Gastrocnemius medialis (tissue), 4 donors: Measurements from ENCODE around the gene KDELR1.

Experiments
- POLR2A ChIP-seq, 2 donors: fragments of 450-650 bp; IDR thresholded peaks; one replicate each; pipeline ENCODE4 v1.6.1; 2017; ENCODE audit warnings: antibody characterized with exemption in 2 of 2, mild to moderate bottlenecking in 2 of 2, moderate library complexity in 2 of 2
- TF ChIP-seq, protein P1 (sequence below), 5 experiments: fragments of 450-650 bp in 3 of 5; fragments of 200-600 bp in 2 of 5; sonication (generic) in 2 of 5; IDR thresholded peaks in 4 of 5; conservative IDR thresholded peaks in 1 of 5; 1 replicate in 4 of 5; 2 replicates in 1 of 5; pipeline ENCODE4 v1.5.1; 2016 to 2019; ENCODE audit warnings: antibody characterized with exemption in 5 of 5, mild to moderate bottlenecking in 3 of 5, moderate library complexity in 3 of 5

DNA sequence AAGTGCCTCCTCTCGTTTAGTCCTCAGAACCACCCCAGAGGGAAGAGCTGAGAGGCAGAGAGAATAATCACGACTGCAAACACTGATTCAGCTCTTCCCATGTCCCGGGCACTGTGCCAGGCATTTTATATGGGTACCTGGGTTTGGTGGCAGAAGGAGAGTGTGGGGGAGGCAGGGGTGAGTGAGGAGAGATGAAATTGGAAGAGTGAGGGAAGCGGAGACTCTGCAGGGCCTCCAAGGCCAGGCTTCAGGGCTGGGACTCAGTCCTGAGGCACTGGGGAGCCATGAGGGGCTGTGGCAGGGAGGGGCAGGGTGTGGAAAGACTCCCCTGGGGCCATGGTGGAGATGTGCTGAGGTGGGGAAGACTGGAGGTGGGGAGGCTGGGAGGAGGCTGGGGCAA is 18.4 kb downstream of the KDELR1 start:
- TF ChIP-seq, protein P1, sequence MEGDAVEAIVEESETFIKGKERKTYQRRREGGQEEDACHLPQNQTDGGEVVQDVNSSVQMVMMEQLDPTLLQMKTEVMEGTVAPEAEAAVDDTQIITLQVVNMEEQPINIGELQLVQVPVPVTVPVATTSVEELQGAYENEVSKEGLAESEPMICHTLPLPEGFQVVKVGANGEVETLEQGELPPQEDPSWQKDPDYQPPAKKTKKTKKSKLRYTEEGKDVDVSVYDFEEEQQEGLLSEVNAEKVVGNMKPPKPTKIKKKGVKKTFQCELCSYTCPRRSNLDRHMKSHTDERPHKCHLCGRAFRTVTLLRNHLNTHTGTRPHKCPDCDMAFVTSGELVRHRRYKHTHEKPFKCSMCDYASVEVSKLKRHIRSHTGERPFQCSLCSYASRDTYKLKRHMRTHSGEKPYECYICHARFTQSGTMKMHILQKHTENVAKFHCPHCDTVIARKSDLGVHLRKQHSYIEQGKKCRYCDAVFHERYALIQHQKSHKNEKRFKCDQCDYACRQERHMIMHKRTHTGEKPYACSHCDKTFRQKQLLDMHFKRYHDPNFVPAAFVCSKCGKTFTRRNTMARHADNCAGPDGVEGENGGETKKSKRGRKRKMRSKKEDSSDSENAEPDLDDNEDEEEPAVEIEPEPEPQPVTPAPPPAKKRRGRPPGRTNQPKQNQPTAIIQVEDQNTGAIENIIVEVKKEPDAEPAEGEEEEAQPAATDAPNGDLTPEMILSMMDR (IDR thresholded peaks at IDR 0.05 in 4 of 5, conservative IDR thresholded peaks at IDR 0.05 in 1 of 5), result no peak
- TF ChIP-seq POLR2A (IDR thresholded peaks at IDR 0.05), result no peak
